GM19438 (cell line): ENCODE data around the gene ACOD1.

Experiments used
- ATAC-seq: cut with Tn5 transposase; IDR thresholded peaks from one replicate; pipeline ENCODE4 v1.9.1; 2021; ENCODE audit warnings: low read depth; ENCODE audit not compliant: unreplicated experiment

ACOD1 gene

DNA sequence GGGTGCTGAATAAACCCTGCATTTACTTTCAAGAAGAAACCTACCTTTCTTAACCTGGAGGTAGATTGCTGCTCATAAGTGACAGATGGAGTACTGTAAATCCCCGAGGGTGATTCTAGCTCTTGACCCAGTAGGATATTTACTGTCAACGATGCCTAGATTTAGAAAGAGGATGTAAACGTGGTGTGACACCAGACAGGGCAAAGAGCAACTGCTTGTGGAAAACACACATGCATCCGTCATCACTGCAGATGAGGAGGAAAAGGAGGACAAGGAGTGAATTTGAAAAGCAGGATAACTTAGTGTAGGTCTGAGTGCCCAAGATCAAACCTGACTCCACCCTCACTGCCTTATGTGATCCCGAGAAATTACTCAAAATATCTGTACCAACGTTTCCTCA is 33.8 kb downstream of the ACOD1 start:
- ATAC-seq = no peak

DNA sequence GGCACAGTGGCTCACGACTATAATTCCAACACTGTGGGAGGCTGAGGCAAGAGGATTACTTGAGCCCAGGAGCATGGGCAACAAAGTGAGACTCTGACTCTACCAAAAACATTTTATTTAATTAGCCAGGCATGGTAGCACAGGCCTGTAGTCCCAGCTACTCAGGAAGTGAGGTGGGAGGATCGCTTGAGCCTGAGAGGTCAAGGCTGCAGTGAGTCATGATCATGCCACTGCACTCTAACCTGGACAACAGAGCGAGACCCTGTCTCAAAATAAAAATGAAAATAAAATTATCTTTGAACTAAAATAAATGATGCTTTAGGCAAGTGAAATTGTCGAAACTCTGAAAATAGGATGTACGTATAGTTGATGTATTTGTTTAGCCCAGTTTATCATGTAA is 35.4 kb downstream of the ACOD1 start:
- no peak for ATAC-seq

DNA sequence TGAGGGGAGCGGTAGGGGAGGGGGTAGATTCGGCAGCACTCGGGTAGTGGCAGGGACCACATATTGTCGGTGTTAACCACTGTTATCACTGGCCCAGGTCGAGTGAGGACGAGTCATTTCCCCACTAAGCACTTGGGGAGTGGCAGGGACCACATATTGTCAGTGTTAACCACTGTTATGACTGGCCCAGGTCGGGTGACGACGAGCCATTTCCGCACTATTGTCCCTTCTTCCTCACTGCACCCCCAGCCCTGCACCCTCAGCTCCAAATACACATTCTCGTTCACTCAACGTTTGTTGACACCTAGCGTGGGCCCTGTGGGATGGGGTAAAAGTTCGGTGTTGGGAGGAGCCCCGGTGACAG is 43.1 kb downstream of the ACOD1 start:
- ATAC-seq = peak; percentile 52

DNA sequence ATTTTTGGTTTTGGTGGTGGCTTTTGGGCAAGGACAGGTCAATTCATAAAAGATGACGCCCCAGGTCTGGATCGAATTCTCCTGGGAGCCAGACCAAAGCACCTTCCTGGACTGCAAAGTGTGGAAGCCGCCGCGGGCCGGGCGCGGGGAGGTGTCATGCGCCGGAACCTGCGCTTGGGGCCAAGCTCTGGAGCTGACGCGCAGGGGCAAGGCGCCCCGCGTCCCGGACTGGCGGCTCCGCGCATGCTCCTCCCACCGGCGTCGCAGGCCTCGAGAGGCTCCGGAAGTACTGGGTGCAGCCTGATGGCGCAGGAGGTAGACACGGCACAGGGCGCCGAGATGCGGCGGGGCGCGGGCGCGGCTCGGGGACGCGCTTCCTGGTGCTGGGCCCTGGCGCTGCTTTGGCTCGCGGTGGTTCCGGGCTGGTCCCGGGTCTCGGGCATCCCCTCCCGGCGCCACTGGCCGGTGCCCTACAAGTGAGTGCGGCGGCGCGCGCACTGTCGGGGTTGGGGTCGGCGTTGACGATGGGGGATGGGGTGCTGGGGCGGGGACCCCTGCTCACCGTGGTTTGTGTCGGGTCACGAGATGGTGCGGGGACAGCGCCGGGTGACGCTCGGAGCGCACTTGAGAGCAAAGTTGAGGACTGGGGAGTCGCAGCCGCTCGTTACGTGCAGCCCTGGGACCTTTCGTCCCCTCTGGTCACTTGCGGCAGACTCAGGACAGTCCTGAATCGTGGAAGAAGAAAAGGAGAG is 43.7 kb downstream of the ACOD1 start, which contains the start of gene CLN5:
Gene CLN5 (plus strand): TSS at position 286 of the 752 bp plus-strand sequence. CDS start 18 bp downstream, at position 304.
- peak; percentile 95 for ATAC-seq

DNA sequence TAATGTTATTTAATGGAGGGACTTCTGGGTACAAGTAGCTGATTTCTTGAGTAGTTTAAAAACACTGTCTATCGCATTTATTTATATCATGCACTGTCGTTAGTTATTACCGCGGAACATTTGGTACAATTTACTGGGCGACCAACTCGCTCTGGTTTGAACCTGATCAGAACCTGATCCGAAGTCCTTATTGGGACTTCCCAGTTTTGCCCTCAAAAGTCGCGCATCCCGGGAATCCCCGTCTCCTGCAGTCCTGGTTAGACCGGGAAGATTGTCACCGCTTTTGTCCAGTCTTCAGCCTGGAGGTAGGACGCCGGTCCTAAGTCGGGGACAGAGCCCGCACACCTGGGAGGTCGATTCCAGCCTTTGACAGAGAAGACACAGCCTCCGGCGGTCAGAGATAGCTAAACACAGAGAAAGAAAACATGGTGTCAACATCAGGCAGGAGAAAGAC is 44.3 kb downstream of the ACOD1 start:
- no peak for ATAC-seq

DNA sequence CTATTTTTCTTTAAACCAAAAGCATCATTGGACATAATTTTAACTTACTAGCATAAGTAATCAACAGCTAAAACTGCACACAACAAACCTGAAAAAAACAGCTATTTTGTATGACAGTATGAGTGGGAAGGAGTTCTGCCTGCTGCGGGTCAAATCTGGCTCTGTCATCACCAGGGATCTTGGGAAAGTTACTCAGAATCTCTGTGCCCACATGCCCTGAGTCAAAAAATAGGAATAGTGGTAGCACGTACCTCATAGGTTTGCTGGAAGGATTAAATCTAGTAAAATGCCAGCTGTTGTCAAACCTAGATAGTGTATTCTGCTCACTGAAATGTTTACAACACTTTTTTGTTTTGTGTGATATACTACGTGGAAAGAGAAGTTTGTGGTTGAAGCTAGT is 44.7 kb downstream of the ACOD1 start:
- no peak for ATAC-seq

DNA sequence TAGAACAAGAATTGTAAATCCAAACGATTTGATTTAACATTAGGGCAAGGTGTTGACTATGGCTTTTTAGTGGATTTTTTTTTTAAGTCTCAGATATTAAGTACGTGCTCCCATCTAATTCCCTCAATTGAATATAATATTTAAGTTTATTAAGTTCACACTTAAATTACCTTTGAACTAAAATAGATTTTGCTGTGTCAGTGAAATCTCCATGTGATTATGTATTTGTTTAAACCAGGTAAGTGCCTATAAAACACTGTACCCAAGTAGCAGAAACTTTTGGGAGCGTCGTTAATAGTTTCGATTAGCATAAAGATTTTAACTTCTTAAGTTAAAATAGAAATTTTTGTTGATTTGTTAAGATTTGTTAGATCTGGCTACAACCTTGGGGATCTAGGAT is 45.2 kb downstream of the ACOD1 start:
- ATAC-seq = no peak

DNA sequence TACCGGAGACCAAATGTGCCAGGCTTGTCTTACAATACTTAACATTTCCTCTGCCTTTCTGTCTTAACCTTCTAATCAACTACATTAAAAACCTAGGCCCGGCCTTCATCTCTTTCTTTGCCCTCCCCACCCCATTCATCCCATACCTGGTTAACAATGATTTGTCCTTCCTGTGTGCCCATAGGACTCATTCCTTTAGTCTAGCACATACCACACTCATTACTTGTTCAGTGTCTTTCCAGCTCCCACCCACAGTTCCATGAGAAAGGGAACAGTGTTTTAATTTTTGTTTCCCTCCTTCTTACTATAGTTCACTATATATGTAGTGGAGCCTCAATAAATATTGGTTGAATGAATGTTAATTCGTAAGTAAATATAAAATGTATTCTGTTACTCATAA is 46.0 kb downstream of the ACOD1 start:
- no peak for ATAC-seq

DNA sequence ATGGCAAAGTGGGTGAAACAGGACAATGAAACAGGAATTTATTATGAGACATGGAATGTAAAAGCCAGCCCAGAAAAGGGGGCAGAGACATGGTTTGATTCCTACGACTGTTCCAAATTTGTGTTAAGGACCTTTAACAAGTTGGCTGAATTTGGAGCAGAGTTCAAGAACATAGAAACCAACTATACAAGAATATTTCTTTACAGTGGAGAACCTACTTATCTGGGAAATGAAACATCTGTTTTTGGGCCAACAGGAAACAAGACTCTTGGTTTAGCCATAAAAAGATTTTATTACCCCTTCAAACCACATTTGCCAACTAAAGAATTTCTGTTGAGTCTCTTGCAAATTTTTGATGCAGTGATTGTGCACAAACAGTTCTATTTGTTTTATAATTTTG is 52.2 kb downstream of the ACOD1 start:
- ATAC-seq = no peak

DNA sequence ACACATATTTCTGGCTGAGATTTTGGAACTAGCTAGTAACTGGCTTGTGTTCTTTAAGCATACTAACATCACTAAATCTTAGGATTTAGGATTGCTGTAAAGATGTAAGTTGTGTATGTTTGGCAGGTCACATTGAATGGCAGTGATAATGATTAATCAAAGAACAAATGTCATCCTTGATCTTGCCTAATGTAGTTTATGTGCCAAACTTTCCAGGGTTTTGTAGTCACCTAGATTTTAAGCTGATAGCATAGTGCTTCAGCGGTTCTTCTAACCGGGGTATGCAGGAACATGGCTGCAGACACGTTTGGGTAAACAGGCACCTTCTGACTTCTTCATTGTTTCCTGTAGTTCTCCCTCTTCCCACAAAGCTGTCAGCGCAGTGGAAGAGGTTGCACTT is 53.2 kb downstream of the ACOD1 start:
- ATAC-seq = no peak

DNA sequence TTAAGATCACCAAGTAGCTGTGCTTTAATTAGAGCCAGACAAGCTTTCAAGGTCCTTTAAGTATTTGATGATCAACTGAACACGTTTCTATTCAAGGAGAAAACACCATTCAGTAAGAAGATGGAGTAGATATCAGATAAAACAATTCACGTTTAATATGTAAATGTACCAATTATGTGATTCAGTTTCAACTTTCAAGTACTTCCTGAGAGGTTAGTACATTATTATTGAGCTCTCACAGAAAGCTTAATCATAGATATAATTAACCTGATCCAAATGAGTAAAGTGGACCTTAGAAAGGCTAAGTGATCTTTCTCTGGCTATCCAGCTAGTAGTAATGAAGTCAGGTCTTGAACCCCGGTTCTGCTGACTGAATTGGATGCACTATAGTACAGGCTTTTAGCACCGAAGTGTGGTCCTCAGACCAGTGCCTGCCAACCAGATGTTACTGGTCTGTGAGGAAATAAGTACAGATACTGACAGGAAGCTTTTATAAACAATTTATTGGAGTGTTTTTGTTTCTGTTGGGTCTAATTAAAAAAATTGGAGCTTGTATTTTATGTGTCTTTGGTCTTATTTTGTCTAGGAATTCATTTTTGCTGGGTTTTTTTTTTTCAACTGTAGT is 53.8 kb downstream of the ACOD1 start:
- no peak for ATAC-seq

DNA sequence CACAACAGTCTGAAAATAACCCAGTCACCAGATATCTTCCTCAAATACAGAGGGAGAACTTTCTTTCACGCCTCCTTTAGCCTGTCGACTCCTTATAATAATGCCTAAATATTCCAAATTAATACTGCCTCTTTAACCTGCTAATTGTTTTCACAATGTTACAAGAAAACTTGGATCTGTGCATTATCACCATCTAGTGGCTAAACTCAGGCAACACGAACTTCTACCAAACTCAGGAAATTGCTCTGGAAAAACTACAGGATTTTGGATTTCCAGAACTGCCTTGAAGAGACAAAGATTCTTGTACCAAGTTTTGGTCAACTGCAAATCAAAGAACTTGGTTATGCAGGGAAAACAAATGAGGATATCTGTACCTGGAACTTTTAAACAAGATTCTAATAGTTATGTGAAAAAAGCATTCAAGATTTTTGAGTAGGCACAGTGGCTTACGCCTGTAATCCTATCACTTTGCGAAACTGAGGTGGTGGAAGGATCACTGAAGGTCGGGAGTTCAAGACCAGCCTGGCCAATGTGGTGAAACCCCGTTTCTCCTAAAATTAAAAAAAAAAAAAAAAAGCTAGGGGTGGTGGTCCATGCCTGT is 54.4 kb downstream of the ACOD1 start:
- ATAC-seq = no peak
